Measurements from ENCODE around the gene FAM89A. TPM values are rescaled to one million over a fixed set of nuclear protein-coding genes. Genes with fewer than 3 reads are reported as not detected.

The FAM89A gene
- total and polyA plus RNA-seq, 2 of the 13 experiments (the other 11 are each of a cell fraction or from before 2014, with no cell fraction given): 0.35 to 0.44 TPM

DNA sequence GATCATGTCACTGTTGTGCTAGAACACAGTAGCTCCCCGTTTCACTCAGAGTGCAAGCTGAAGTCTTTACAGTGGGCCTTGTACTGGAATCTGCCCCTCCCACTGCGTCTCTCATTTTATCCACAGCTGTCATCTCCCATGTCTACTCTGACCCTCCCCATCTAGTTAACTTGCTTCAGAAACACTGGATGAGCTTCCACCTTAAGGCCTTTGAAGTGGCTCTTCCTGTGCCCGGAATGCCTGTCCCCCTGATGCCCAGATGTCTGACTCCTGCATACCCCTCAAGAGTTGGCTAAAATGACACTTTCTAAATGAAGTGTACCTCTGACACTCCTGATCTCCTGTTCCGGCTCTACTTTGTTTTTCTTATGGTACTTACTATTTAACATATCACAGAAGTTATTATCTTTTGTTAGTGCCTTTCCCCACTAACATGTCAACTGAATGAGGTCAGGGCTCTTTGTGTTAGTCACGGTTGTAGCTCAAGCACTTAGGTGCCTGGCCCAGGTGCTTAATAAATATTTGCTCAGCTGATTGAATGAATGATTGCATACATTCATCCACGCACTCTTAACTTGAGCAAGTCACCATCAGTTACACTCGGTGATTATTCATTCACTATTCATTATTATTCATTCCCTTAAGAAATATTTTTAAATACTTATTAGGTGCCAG, 47.8 kb downstream of the FAM89A start (continued):
- TF ChIP-seq KDM1A (CRISPR knock-in tag; IDR thresholded peaks at IDR 0.05) (no peak), ZNF619 (CRISPR knock-in tag; IDR thresholded peaks at IDR 0.05) (no peak), ZNF724P (CRISPR knock-in tag; IDR thresholded peaks at IDR 0.05; ENCODE audit: borderline replicate concordance) (no peak), SCMH1 (CRISPR knock-in tag; IDR thresholded peaks at IDR 0.05; ENCODE audit: borderline replicate concordance) (no peak), ZSCAN29 (CRISPR knock-in tag; conservative IDR thresholded peaks at IDR 0.05) (no peak), ZNF749 (CRISPR knock-in tag; IDR thresholded peaks at IDR 0.05; ENCODE audit: borderline replicate concordance) (no peak), ZFP82 (CRISPR knock-in tag; IDR thresholded peaks at IDR 0.05; ENCODE audit: borderline replicate concordance) (no peak), ATAD3A (CRISPR knock-in tag; IDR thresholded peaks at IDR 0.05) (no peak), TBX2 (CRISPR knock-in tag; IDR thresholded peaks at IDR 0.05; ENCODE audit: borderline replicate concordance) (no peak), ASH2L (IDR thresholded peaks at IDR 0.05; ENCODE audit: insufficient read length, low read depth, low read length) (no peak), ZNF3 (CRISPR knock-in tag; IDR thresholded peaks at IDR 0.05) (no peak)
- TF ChIP-seq, protein P1, sequence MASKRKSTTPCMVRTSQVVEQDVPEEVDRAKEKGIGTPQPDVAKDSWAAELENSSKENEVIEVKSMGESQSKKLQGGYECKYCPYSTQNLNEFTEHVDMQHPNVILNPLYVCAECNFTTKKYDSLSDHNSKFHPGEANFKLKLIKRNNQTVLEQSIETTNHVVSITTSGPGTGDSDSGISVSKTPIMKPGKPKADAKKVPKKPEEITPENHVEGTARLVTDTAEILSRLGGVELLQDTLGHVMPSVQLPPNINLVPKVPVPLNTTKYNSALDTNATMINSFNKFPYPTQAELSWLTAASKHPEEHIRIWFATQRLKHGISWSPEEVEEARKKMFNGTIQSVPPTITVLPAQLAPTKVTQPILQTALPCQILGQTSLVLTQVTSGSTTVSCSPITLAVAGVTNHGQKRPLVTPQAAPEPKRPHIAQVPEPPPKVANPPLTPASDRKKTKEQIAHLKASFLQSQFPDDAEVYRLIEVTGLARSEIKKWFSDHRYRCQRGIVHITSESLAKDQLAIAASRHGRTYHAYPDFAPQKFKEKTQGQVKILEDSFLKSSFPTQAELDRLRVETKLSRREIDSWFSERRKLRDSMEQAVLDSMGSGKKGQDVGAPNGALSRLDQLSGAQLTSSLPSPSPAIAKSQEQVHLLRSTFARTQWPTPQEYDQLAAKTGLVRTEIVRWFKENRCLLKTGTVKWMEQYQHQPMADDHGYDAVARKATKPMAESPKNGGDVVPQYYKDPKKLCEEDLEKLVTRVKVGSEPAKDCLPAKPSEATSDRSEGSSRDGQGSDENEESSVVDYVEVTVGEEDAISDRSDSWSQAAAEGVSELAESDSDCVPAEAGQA (IDR thresholded peaks at IDR 0.05; ENCODE audit: low read depth): no peak
- TF ChIP-seq, protein P1 (CRISPR knock-in tag; IDR thresholded peaks at IDR 0.05; ENCODE audit: borderline replicate concordance): no peak
- TF ChIP-seq, protein P2, sequence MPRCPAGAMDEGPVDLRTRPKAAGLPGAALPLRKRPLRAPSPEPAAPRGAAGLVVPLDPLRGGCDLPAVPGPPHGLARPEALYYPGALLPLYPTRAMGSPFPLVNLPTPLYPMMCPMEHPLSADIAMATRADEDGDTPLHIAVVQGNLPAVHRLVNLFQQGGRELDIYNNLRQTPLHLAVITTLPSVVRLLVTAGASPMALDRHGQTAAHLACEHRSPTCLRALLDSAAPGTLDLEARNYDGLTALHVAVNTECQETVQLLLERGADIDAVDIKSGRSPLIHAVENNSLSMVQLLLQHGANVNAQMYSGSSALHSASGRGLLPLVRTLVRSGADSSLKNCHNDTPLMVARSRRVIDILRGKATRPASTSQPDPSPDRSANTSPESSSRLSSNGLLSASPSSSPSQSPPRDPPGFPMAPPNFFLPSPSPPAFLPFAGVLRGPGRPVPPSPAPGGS (CRISPR knock-in tag; IDR thresholded peaks at IDR 0.05): no peak
- TF ChIP-seq, protein P3, sequence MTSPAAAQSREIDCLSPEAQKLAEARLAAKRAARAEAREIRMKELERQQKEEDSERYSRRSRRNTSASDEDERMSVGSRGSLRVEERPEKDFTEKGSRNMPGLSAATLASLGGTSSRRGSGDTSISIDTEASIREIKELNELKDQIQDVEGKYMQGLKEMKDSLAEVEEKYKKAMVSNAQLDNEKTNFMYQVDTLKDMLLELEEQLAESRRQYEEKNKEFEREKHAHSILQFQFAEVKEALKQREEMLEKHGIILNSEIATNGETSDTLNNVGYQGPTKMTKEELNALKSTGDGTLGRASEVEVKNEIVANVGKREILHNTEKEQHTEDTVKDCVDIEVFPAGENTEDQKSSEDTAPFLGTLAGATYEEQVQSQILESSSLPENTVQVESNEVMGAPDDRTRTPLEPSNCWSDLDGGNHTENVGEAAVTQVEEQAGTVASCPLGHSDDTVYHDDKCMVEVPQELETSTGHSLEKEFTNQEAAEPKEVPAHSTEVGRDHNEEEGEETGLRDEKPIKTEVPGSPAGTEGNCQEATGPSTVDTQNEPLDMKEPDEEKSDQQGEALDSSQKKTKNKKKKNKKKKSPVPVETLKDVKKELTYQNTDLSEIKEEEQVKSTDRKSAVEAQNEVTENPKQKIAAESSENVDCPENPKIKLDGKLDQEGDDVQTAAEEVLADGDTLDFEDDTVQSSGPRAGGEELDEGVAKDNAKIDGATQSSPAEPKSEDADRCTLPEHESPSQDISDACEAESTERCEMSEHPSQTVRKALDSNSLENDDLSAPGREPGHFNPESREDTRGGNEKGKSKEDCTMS (CRISPR knock-in tag; conservative IDR thresholded peaks at IDR 0.05): no peak

All from HepG2 (cell line).